Right lobe of liver (tissue), 4 donors: ENCODE results near the gene IFRD2.

Experiments
- CTCF ChIP-seq, 4 donors: fragments of 200-600 bp in 3 of 4; fragments of 450-650 bp in 1 of 4; IDR thresholded peaks; one replicate each; pipeline versions ENCODE4 v1.5.1 to v1.8.0; 2016 to 2022; ENCODE audit warnings: antibody characterized with exemption in 4 of 4, mild to moderate bottlenecking in 2 of 4
- POLR2A ChIP-seq: fragments of 450-650 bp; IDR thresholded peaks from one replicate; pipeline ENCODE4 v1.6.1; 2017; ENCODE audit warnings: antibody characterized with exemption, mild to moderate bottlenecking
- donor health status: DM: no; HTN: no; CAD: no.
- donor health status: DM: no; HTN: no; CAD: no.
- donor health status: DM: no; HTN: yes; CAD: no.

DNA sequence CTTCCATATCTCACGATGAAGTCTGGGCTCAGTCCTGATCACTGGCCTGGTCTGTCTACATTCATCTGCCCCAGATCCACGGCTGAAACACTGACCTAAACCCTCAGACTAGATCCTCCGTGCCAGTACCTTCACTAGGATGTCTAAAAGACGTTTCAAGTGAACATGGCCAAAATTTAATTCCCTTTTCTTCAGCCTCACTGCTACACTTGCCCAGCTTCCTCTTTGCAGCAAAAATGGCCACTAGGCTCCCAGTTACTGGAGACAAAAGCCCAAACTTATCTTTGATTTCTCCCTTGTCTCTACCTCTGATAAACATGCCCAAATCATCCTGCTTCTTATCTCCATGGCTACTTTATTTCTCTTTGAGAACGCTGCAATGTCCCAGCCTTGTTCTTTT, 46.7 kb upstream of the IFRD2 start:
- TF ChIP-seq POLR2A: no peak
- no peak for TF ChIP-seq CTCF (IDR thresholded peaks at IDR 0.05)
